Activated CD4-positive, alpha-beta T cell treated with anti-CD3 and anti-CD28 coated beads for 4 hours (primary cell): Measurements from ENCODE around the gene HNRNPAB.

Source experiments
- DNase-seq, 2 donors: peaks; one replicate each; pipeline ENCODE4 v3.0.0-alpha.2; 2020

The HNRNPAB gene

DNA sequence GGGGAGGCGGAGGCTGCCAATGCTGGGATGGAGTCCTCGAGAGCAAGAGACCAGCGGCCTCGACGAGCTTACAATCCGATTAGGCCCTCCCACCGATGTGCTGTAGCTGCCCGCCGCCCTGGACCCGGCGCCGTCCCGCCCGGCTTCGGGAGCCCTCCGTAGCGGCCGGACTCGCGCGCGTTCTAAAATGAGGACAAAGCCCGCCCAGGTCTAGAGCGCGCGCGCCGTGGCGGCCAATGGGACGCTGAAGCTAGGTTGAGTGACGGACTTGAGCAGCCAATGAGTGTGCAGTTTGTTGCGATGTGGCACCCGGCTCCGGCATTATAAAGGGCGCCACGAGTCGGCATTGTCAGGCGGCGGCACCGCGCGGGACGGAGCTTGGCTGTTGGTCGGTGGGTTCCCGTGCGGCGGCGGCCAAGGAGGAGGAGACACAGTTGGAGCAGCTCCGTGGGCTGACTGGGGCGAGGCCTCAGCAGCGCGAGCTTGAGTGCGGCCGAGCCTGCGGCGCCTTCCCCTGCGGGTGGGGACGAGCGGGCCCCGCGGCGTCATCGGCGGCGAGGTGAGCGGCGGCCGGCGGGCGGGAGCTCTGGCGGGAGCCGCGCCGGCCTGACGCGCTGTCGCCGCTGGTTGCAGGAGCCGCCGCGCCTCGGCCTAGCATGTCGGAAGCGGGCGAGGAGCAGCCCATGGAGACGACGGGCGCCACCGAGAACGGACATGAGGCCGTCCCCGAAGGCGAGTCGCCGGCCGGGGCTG lies at the start of gene HNRNPAB:
Gene HNRNPAB (plus strand): TSS at position 352 of the 753 bp plus-strand sequence. CDS start 305 bp downstream, at position 657.
- DNase-seq = peak; percentile 95 to 96

DNA sequence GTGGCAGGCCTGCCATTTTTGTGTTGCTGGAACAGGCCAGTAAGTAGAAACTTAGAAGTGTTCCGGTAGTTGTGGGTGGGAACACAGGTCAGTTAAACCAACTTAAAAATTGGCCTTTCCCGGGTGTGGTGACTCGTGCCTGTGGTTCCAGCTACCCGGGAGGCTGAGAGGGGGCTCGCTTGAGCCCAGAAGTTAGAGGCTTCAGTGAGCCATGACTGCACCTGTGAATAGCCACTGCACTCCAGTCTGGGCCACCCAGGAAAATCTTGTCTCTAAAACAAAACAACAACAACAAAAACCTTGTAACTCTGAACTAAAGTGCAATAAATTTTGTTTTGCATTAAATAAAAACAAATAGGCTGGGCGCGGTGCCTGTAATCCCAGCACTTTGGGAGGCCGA lies 49.3 kb upstream of the HNRNPAB start:
- DNase-seq = no peak

DNA sequence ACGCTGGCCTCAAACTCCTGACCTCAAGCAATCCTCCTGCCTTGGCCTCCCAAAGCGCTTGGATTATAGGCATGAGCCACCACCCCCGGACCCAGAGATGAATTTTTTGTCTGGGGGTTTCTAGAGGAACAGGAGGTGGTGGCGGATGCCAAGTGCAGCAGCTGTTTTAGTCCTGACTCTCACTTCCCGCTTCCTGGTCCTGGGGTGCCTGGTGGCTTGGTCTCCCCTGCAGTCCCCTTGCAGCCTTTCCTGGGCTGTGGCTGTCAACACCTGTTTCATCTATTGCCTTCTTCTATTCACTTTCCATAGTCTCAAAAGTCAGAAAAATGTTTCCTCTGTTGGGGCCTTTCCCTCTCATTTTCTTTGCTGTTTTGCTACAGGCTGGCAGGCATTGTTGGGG lies 44.2 kb upstream of the HNRNPAB start:
- no peak for DNase-seq

DNA sequence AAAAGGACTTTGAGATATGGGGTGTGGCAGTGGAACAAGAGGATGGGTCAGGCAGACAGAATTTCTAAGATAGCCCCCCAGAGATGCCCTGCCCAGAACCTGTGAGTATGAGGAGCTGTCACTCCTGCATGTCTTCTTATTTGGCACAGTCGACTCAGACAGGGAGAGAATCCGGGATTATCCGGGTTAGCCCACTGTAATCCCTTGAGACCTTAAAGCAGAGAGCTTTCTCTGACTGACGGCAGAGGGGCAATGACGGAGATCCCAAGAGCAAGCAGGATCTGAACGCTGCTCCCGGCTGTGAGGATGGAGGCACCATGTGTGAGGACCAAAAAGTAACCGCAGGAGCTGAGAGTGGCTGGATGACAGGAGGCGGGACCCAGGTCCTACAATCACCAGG lies 41.9 kb upstream of the HNRNPAB start:
- no peak for DNase-seq

DNA sequence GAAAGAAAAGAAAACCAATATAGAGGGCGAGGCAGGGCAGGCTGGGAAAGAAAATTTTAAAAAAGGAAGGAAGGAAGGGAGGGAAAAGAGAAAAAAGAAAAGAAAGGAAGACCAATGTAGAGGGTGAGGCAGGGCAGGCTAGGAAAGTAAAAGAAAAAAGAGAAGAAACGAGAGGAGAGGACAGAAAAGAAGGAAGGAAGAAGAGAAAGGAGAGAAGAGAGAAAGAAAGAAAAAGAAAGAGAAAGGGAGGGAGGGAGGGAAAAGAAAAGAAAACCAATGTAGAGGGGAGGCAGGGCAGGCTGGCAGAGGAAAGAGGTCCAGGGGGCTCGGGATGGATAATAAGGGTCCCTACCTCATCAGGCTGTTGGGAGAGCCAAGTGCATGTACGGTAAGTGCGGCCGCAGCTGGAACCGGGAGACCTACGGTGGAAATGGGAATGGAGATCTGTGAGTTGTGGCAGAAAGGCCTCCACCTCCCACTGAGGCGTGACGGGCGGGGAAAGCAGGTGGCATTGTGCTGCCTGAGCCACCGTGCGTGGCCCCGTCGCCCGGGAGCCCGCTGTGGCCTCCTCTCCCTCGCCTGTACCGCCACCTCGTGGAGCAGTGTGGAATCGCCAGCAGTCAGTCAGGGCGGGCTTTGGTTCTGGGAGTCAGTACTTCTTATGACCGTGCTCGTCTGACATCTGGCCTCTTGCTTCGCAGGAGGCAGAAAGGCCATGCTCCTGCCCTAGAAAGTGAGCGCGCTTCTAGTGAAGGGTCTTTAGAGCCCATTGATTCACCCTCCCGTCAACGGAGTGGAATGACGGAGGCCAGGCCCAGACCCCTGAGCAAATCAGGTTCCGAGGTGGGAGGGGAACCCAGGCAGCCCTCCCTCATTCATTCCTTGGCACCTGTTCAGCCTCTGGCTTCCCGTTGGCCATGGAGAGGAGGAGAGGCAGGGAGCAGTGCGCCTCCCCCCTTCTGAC lies 40.3 kb upstream of the HNRNPAB start:
- peak; percentile 86 to 97 for DNase-seq

DNA sequence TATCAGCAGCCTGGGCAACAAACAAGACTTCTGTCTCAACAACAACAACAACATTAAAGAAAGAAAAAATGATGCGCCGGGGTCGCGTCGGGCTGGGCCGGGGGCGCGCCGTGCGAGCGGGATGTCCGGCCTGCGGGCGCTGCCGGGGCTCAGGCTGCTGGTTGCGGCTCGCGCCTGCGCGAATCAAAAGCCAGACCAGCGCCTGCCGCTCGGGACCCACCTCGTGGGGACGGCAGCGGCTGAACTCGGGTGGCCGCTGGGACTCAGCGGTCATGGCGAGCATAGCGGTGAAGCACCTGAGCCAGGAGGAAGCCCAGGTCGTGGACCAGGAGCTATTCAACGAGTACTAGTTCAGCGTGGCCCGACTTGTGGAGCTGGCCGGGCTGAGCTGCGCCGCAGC lies 38.8 kb upstream of the HNRNPAB start:
- DNase-seq = no peak

DNA sequence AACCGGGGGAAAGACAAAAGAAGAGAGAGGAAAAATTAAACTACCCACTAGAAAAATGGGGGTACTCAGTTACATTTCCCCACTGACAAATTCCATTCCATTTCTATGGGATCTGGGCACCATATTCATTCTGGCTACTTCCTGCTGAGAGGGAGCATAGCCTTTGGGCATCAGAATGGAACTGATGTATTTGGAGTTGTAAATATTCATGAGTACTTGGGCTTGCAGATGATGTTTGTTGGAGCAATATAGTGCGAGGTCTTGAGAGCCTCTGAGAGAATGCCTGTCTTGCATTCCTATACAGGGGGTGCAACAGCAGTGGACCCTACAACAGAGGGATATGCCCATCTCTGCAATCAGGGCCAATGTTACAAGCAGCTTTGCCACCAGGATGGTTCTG lies 33.9 kb upstream of the HNRNPAB start:
- DNase-seq = no peak

DNA sequence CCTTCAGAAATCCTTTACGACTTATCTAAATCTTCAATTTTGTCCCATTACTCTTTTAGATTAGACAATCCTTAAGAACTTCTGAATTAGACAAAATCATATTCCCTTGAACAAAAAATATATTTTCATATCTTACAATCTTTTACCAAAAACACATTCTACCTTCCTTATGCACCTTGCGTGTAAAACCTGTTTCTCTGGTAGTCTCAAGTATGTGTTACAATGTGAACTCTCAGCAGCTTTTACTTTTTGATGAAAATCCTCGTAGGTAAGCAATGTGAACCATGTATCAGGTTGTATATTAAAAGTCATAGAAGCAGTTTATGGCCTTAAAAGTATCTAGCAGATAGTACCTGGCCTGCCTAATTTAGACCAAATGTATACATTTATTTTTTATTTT lies 29.9 kb upstream of the HNRNPAB start:
- DNase-seq = no peak

DNA sequence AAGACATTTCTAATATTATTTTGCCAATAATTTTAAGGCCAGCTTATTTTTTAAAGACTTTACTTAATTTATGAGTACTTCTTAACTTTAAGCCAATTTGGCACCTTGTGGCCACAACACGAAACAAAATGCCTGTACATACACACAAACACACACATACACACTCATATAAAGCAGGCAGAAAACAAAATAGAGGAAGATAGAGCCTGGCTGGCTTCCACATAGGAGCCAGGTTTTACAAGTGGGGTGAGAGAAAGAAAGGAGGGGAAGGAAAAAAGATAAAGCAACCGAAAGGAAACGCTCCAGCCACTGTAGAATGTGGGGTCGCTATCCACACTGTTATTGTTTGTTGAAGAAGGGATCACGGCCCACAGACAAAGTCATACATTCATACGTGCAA lies 27.5 kb upstream of the HNRNPAB start:
- no peak for DNase-seq

DNA sequence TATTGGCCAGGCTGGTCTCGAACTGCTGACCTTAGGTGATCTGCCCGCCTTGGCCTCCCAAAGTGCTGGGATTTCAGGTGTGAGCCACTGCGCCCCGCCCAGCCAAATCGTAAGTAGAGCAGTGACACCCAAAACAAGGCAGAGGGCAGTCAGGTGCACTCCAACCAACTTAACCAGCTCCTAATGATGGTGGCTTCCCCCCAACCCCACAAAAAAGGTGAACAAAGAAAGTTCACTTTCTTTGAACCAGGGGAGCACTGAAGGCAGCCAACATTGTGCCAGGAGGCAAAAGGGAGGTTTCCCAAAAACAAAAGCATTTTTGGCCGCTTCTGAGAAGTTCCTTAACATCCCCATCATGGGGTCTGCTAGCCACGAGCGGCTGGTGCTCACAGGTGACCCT lies 26.8 kb upstream of the HNRNPAB start:
- DNase-seq = no peak

DNA sequence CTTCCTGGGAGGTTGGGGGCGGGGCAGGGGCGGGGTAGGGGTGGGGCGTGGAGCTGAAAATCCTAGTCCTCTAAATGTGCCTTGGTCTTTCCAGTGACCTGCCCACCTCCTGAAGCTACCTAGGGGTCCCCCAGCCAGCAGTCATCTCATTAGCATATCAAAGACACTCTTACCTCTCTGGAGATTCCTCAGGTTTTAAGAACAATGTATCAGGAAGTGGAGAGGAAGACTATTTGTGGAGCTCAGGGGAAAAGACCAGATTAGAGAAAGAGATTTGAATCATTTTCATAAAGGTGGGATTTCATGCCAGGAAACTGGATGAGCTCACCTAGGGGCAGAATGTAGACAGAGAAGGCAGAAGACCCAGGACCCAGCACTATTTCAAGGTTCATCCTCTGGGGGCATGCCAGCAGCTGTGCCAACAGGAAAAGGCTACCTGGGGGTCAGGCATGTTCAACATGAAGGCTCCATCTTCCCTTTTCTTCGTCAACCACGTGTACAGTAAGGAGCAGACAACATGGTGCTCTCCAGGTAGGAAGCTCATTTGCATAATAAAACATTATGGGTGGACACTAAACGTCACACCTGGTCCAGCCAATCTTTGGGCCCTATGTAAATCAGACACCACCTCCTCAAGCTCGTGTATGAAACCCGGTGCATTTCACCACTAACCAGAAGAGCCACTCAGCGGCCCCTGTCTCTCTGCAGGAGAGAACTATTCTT lies 24.0 kb upstream of the HNRNPAB start:
- DNase-seq = no peak

DNA sequence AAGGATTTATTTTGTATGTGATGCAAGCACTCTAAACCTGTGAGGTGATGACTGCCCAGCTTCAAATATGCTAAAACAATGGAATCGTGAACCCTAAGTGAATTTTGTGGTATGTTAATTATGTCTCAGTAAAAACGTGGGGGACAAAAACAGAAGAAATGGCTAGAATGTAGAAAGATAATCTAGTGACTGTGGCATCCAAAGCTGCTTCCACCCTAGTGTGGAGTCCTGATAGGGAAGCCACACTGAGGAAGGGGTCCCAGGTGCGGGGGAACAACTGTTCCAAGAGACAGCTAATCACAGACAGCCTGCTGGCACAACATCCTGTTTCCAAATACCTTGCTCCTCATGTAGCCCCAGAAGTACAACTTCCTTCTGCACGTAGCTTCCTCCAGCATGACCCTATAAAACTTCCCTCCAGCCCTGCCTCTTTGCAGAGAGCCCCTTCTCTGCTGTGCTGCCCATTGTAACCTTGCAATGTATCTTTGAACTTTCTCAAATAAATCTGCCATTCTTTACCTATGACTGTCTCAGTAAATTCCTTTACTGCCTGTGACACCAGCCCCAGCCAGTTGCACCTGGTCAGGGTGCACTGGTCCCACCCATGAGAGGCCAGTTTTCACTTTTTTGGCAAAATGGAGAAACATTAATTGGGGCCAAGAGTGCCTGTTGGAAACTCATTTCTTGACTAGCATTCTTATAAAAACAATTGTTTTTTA lies 22.0 kb upstream of the HNRNPAB start:
- no peak for DNase-seq

DNA sequence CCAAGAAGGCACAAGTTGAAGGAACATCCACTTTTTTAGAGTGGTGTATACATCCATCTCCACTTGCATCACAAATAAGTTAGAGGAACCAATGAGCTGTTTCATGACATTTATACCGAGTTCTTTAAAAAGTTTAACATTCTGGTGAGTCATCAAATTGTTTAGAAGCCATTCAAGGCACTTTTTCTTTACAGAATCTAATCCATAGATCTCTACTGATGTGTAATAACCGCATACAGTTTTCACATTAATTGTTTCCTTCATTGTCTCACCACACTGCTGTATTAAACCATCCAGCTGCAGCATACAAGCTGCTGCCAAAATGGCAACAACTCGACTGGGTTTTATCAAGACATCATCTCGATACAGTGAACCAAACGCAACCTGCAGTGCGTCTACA lies 17.9 kb upstream of the HNRNPAB start:
- DNase-seq = no peak

DNA sequence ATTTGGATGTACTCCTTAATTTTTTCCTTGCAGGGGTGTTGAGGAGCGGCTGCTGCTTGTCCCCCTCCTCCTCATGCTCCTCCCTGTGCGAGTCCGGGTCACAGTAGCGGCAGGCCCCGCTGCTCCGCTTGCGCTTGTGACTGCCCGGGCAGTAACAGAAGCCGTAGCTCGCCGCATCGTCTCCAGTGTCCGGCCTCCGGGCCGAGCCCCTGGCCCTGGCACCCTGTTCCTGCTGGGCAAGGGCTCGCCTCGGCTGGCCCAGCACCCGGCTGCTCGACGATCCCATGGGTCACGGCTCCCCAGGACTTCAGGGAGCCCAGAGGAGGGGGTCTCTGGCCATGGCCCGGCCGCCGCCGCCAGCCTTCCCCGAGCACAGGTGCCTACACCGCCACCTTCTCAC lies 17.3 kb upstream of the HNRNPAB start, which contains the start of gene GMCL2:
Gene GMCL2 (minus strand): TSS at position 358 of the 400 bp plus-strand sequence. CDS start 72 bp downstream, at position 286.
- no peak for DNase-seq

DNA sequence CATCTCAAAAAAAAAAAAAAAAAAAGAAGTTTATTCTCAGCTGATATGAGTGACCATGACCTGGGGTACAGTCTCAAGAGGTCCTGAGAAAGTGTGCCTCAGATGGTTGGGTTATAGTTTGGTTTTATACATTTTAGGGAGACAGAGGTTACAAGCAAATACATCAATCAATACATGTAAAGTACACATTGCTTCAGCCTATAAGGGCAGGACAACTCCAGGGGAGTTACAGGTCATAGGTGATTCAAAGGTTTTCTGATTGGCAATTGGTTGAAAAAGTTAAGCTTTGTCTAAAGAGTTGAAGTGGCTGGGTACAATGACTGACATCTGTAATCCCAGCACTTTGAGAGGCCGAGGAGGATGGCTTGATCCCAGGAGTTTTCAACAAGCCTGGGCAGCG lies 14.9 kb upstream of the HNRNPAB start:
- DNase-seq = no peak

DNA sequence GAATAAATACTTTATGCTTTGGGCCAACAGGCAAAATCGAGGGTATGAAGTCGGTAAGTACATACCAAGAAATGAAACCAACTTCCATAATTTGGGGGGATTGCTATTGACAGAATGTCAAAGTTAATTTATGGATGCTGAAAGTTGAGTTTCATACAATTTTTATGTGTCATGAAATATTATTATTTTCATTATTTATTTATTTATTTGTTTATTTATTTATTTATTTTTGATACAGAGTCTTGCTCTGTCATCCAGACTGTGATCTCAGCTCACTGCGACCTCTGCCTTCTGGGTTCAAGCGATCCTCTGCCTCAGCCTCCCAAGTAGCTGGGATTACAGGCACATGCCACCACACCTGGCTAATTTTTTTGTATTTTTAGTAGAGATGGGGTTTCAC lies 12.7 kb upstream of the HNRNPAB start:
- no peak for DNase-seq

DNA sequence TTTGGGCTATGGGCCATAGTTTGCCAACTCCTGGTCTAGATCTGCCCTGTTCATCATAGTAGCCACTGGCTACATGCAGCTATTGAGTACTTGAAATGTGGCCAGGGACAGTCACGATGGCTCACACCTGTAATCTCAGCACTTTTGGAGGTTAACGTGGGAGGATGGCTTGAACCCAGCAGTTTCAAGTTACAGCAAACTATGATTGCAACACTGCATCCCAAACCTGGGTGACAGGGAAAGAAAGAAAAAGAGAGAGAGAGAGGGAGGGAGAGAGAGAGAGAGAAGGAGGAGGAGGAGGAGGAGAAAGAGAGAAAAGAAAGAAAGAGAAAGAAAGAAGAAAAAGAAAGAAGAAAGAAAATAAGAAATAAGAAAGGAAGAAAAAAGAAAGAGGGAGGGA lies 12.1 kb upstream of the HNRNPAB start:
- no peak for DNase-seq

DNA sequence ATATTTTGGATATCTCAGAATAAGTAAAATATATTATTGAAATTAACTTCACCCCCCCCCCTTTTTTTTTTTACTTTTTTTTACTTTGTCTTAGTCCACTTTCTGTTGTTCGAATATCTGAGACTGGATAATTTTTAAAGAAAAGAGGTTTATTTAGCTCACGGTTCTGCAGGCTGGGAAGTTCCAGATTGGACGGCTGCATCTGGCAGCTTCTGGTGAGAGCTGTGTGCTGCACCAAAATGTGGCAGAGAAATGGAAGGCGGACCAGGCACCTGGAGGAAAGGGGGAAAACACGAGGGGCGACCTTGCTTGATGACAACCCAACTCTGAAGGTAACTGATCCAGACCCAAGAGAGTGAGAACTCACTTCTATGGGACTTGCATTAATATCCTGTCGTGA lies 11.5 kb upstream of the HNRNPAB start:
- no peak for DNase-seq

DNA sequence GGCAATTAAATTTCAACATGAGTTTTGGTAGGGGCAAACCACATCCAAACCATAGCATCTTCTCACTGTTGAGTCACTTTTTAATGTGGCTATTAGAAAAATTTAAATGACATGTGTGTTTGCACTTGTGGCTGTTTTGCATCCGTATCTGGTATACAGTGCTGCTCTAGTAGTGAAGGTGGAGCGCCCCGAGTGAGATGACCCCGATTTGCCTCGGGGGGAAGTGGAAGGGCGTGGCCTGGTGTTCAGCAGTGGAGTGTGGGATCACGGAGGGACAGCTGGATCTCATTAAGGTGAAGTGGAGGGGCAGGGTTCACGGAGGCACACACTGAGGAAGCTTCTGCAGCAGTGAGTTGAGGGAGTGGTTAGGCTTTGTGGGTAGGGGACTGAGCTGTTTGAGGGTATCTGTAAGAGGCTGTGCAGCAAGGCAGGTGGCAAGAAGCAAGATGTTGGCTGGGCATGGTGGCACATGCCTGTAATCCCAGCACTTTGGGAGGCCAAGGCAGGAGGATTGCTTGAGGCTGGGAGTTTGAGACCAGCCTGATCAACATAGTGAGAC lies 11.0 kb upstream of the HNRNPAB start:
- DNase-seq = no peak

DNA sequence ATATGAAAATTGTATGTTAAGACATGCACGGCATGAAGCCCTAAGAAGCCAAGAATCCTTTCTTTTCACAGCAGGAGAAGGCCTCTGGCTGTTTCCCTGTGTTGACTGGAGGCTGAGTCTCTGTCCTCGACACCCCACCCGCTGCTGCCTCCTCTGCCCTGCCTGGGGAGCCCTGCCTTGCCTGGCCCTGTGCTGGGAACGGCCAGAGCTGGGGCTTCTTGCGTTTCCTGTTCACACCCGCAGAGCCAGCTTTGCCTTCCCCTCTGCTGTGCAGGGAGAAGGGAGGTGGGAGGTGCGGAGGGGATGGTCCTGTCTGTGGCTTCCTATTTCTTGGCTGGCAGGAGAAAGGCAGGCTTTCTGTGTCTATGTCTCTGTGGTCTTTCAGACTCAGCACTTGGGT lies 10.3 kb upstream of the HNRNPAB start:
- DNase-seq = no peak

DNA sequence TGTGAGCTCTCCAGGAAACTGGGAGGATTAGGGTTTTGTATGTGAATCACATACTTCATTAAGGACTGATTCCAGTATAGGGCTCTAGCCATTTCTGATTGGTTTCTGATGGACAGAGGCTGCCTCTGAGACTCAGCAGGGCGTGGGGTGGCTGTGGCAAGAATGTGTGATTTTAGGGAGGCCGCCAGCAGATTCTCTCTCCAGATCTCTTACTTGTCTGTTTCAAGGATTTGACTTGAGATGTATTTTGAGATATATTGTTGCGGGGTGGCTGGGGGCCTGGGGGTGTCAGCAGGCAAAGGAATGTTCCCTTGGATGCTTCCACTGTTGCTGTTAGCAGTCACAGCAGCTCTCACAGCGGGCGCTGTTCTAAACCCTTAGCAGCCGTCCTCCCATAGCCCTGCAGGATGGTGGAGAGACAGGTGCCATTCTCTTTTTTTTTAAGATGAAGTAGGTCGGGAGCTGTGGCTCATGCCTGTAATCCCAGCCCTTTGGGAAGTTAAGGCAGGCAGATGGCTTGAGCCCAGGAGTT lies 8.0 kb upstream of the HNRNPAB start:
- no peak for DNase-seq

DNA sequence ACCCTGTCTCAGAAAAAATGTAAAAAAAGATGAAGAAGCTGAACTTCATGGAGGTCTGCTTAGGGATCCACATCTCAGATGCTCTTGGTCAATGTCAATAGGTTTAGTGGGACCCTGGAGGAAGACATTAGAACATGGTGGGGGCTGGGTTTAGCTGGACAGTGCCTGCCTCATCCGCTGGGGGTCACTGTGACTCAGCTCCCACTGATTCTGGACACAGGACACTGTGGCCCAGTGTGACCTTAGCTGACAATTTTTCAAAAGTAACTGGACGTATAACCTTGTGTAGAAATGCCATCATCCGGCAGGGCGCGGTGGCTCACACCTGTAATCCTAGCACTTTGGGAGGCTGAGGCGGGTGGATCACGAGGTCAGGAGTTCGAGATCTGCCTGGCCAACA lies 7.3 kb upstream of the HNRNPAB start:
- DNase-seq = no peak
